ENCODE data around the gene RAB14.
"Not testable (repeated sequence)": the region's sequence is repeated elsewhere in the genome, so short reads cannot be mapped to it uniquely, and the experiment has no call there.

RAB14 gene

GRCh38 chr9:121189006-121189405, 12.7 kb downstream of the RAB14 start:
- no peak for FAIRE-seq

GRCh38 chr9:121187636-121188305, 13.9 kb downstream of the RAB14 start:
- no peak for FAIRE-seq

GRCh38 chr9:121185774-121186403, 15.8 kb downstream of the RAB14 start:
- FAIRE-seq, result no peak

- FAIRE-seq, result no peak
Observed at GRCh38 chr9:121185178-121185745, 16.4 kb downstream of the RAB14 start.

- FAIRE-seq, result no peak
Observed at GRCh38 chr9:121184463-121184862, 17.2 kb downstream of the RAB14 start.

- FAIRE-seq, result no peak
Observed at GRCh38 chr9:121183666-121184423, 17.8 kb downstream of the RAB14 start.

GRCh38 chr9:121182989-121183388, 18.7 kb downstream of the RAB14 start:
- no peak for FAIRE-seq

- FAIRE-seq, result no peak
Observed at GRCh38 chr9:121182101-121182836, 19.4 kb downstream of the RAB14 start.

- no peak for FAIRE-seq
Observed at GRCh38 chr9:121179930-121180681, 21.6 kb downstream of the RAB14 start.

GRCh38 chr9:121179373-121179721, 22.3 kb downstream of the RAB14 start:
- not testable (repeated sequence) for FAIRE-seq

- no peak for FAIRE-seq
Observed at GRCh38 chr9:121178676-121179372, 22.8 kb downstream of the RAB14 start.

GRCh38 chr9:121173501-121173900, 28.2 kb downstream of the RAB14 start:
- FAIRE-seq, result no peak

GRCh38 chr9:121172726-121173487, 28.8 kb downstream of the RAB14 start:
- no peak for FAIRE-seq

GRCh38 chr9:121171236-121171635, 30.4 kb downstream of the RAB14 start:
- FAIRE-seq, result no peak

GRCh38 chr9:121169094-121169601, 32.5 kb downstream of the RAB14 start:
- no peak for FAIRE-seq

- no peak for FAIRE-seq
Observed at GRCh38 chr9:121168052-121168451, 33.6 kb downstream of the RAB14 start.

- no peak for FAIRE-seq
Observed at GRCh38 chr9:121160025-121160424, 41.6 kb downstream of the RAB14 start.

GRCh38 chr9:121157939-121158338, 43.7 kb downstream of the RAB14 start:
- FAIRE-seq, result no peak

GRCh38 chr9:121156263-121156731, 45.4 kb downstream of the RAB14 start:
- no peak for FAIRE-seq

GRCh38 chr9:121154782-121155181, 46.9 kb downstream of the RAB14 start:
- no peak for FAIRE-seq

Data from colon (tissue), 2 donors.